T1000 (cell line): ENCODE results near the gene FXR2.
"Not testable (repeated sequence)": the region's sequence is repeated elsewhere in the genome, so short reads cannot be mapped to it uniquely, and the experiment has no call there.

Source experiments
- DNase-seq: peaks from one replicate; lab custom pipeline; 2025; ENCODE audit warnings: mixed read lengths; lab: John Stamatoyannopoulos, UW

FXR2 gene

GRCh38 chr17:7627250-7628121 lies 12.8 kb upstream of the FXR2 start, which contains the start of gene SAT2:
SAT2 (minus strand) TSS chr17:7627821; CDS start chr17:7627635, 186 bp downstream.
- peak; percentile 91 for DNase-seq

- DNase-seq = no peak
These were observed 12.2 kb upstream of the FXR2 start for GRCh38 chr17:7626956-7627249.

GRCh38 chr17:7626307-7626706 lies 11.6 kb upstream of the FXR2 start:
- DNase-seq = no peak

- not testable (repeated sequence) for DNase-seq
These were observed 11.1 kb upstream of the FXR2 start for GRCh38 chr17:7625749-7626148.

- no peak for DNase-seq
These were observed 9.0 kb upstream of the FXR2 start for GRCh38 chr17:7623661-7624060.

- no peak for DNase-seq
These were observed 6.1 kb upstream of the FXR2 start for GRCh38 chr17:7620835-7621234.

GRCh38 chr17:7618608-7619007 lies 3.9 kb upstream of the FXR2 start:
- no peak for DNase-seq

GRCh38 chr17:7615265-7615747 lies 609 bp upstream of the FXR2 start:
- DNase-seq = no peak

- no peak for DNase-seq
These were observed 800 bp downstream of the FXR2 start for GRCh38 chr17:7613769-7614424.

GRCh38 chr17:7612294-7612640 lies 2.4 kb downstream of the FXR2 start:
- DNase-seq = no peak

- no peak for DNase-seq
These were observed 2.9 kb downstream of the FXR2 start for GRCh38 chr17:7611635-7612293.

- no peak for DNase-seq
These were observed 4.1 kb downstream of the FXR2 start for GRCh38 chr17:7610641-7611040.

- no peak for DNase-seq
These were observed 8.4 kb downstream of the FXR2 start for GRCh38 chr17:7606280-7606679.

GRCh38 chr17:7597561-7597960 lies 17.1 kb downstream of the FXR2 start:
- DNase-seq = not testable (repeated sequence)

GRCh38 chr17:7593296-7593695 lies 21.4 kb downstream of the FXR2 start:
- no peak for DNase-seq

- no peak for DNase-seq
These were observed 22.2 kb downstream of the FXR2 start for GRCh38 chr17:7592422-7593021.

GRCh38 chr17:7591596-7591995 lies 23.1 kb downstream of the FXR2 start:
- no peak for DNase-seq

- peak; percentile 49 for DNase-seq
These were observed 24.0 kb downstream of the FXR2 start for GRCh38 chr17:7590743-7591142.

- peak; percentile 66 for DNase-seq
These were observed 24.6 kb downstream of the FXR2 start, which contains the start of gene SOX15 for GRCh38 chr17:7589891-7590691. SOX15 (minus strand) TSS chr17:7590094; CDS start chr17:7589676, 418 bp downstream.

GRCh38 chr17:7589204-7589868 lies 25.4 kb downstream of the FXR2 start:
- peak; percentile 64 for DNase-seq
